Lung (tissue), 12 donors: Measurements from ENCODE around the gene TENM4. TPM values are rescaled to one million over a fixed set of nuclear protein-coding genes. Genes with fewer than 3 reads are reported as not detected.

Source experiments
- ATAC-seq: fragments of 200-7000 bp; cut with Tn5 transposase; one replicate; pipeline ENCODE4 v1.9.1; 2020; ENCODE audit warnings: moderate number of reproducible peaks; ENCODE audit not compliant: insufficient read depth, low FRiP score
- DNase-seq, 3 donors: peaks; one replicate each; pipeline ENCODE4 v3.0.0-alpha.2; 2013 to 2017
- H3K27ac ChIP-seq, 2 donors: one replicate each; pipeline ENCODE4 v1.5.1; 2013; ENCODE audit warnings: mild to moderate bottlenecking in 2 of 2, moderate library complexity in 2 of 2, control low read depth in 1 of 2, inconsistent platforms in 1 of 2, low read depth in 1 of 2, low read length in 1 of 2
- H3K27me3 ChIP-seq, 3 donors: one replicate each; pipeline ENCODE4 v1.5.1; 2013; ENCODE audit warnings: low read length in 2 of 3; ENCODE audit not compliant: control insufficient read depth in 3 of 3, insufficient read depth in 3 of 3
- H3K36me3 ChIP-seq, 4 donors: one replicate each; pipeline ENCODE4 v1.5.1; 2013; ENCODE audit warnings: low read length in 4 of 4, mild to moderate bottlenecking in 1 of 4, moderate library complexity in 1 of 4; ENCODE audit not compliant: control insufficient read depth in 4 of 4, insufficient read depth in 4 of 4
- H3K4me1 ChIP-seq, 5 donors: one replicate each; pipeline ENCODE4 v1.5.1; 2013; ENCODE audit warnings: low read length in 5 of 5, mild to moderate bottlenecking in 2 of 5, moderate library complexity in 1 of 5; ENCODE audit not compliant: control insufficient read depth in 5 of 5, insufficient read depth in 5 of 5
- H3K4me3 ChIP-seq: one replicate; pipeline ENCODE4 v1.5.1; 2013; ENCODE audit warnings: mild to moderate bottlenecking, control low read depth, moderate library complexity
- H3K9ac ChIP-seq, 2 donors: one replicate each; pipeline ENCODE4 v1.5.1; 2013; ENCODE audit warnings: low read length in 2 of 2, control low read depth in 1 of 2; ENCODE audit not compliant: insufficient read depth in 1 of 2
- H3K9me3 ChIP-seq, 4 donors: one replicate each; pipeline ENCODE4 v1.5.1; 2013; ENCODE audit warnings: low read length in 3 of 4, mild to moderate bottlenecking in 1 of 4, moderate library complexity in 1 of 4; ENCODE audit not compliant: control insufficient read depth in 4 of 4, insufficient read depth in 3 of 4
- CTCF ChIP-seq: IDR thresholded peaks from 2 replicates; pipeline ENCODE4 v1.5.1; 2012; ENCODE audit warnings: mild to moderate bottlenecking; ENCODE audit errors: control extremely low read depth, extremely low read depth
- WGBS, 2 donors: extraction: QIAGEN DNeasy Blood & Tissue Kit; methylation state at CpG; one replicate each; pipeline ENCODE4 v1.1.7; 2013; 5-methylcytosine and 5-hydroxymethylcytosine counted together
- polyA plus RNA-seq, 2 donors: library from polyadenylated mRNA; stranded (reverse); fragments of 200-250 nt; gene quantifications; one replicate each; pipeline ENCODE4 v1.2.1, GENCODE V29; 2013
- total RNA-seq, 2 donors: library from RNA; depleted of rRNA in 1 of 2; stranded (reverse); fragments of >200 nt in 1 of 2; gene quantifications; one replicate each; pipeline ENCODE4 v1.2.1, GENCODE V29; 2014 to 2021
- donor health status: control.
- donor health status: control.
- donor health status: Bipolar disorder and iron deficiency.
- donor health status: healthy.
- donor health status: DM: yes; HTN: yes; CAD: no.

TENM4 gene
- total and polyA plus RNA-seq, 4 donors: 0.28 to 16.4 (median 3.2) TPM

GRCh38 chr11:78941226-78941851, 499.5 kb downstream of the TENM4 start:
- Histone ChIP-seq H3K4me1 (peaks cover 0 to 45% (median 16%) of the 10 kb centered on the region in 5 donors), H3K27me3 (peaks cover 0 to 3% (median 0%) of the 10 kb centered on the region in 3 donors), H3K9ac (no peak overlapping the region), H3K9me3 (peaks cover 0 to 3% (median 0%) of the 10 kb centered on the region in 4 donors), H3K36me3 (no peaks in the 10 kb centered on the region), H3K27ac (no peak overlapping the region), H3K4me3 (no peak overlapping the region)
- ATAC-seq: no peak
- peak; percentile 83 to 95 (median 89) for DNase-seq
- WGBS, 2 donors: 69 to 77% methylated on average over 10 of the region's 10 CpGs
- no peak for TF ChIP-seq CTCF

DNA sequence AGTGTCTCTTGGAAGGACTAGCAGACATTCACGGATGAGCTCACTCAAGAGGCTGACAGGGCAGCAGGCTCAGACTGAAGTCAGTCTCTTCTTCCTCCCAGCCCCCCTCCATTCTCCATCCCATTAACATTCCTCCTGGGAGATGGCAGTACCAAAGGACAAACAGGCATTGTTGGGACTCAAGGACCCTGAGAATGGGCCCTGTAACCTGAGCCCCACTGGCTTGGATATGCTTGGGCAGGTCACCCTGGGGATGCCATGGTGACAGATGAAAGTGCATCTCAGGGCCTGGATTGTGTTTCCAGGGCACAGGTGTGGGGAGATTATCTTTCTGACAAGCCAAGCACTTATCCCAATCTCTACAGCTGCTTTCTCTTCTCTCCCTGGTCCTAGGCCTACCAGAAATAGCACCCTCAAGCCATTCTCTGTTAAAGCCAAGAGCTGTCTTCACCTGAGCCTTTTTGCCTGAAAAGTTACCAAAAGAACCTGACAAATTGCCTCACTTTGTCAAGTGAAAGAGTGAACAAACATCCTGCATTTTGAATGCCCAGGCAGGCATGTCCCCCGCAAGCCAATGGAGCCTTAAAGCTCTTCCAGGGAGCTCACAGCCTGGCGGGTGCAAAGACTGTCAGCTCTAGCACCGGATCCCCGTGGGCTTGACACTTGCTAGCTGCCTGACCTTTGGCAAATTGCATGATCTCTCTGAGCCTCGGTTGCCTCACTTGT, 500.2 kb downstream of the TENM4 start:
- WGBS, 2 donors: 68 to 70% methylated on average over 6 of the region's 6 CpGs
- no peak for TF ChIP-seq CTCF
- ATAC-seq: no peak
- Histone ChIP-seq H3K9me3 (no peaks in the 10 kb centered on the region), H3K36me3 (no peaks in the 10 kb centered on the region), H3K4me1 (peaks cover 0 to 45% (median 17%) of the 10 kb centered on the region in 5 donors), H3K4me3 (no peak overlapping the region), H3K27ac (no peak overlapping the region), H3K9ac (no peak overlapping the region), H3K27me3 (peaks cover 0 to 3% (median 0%) of the 10 kb centered on the region in 3 donors)
- DNase-seq: no peak

DNA sequence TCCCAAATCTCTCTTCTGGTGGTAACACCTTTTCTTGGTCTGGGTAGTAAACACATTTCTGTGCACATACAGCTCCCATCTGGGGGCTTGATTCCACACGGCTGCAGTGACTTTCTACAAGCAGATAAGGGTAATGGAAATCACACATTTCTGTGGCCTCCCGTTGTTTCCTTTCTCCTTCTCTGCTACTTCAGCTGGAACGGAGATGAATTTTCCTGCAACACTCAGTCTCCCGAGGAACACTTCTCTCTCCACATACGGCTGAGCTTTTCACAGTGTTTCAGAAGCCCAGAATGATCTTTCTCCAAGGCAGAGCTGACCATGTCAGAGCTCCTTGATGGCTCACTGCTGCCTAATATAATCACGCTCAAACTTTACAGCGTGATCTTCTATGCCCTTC, 501.9 kb downstream of the TENM4 start:
- Histone ChIP-seq H3K9me3 (no peaks in the 10 kb centered on the region), H3K9ac (no peak overlapping the region), H3K27me3 (peaks cover 0 to 3% (median 0%) of the 10 kb centered on the region in 3 donors), H3K4me3 (no peak overlapping the region), H3K36me3 (no peaks in the 10 kb centered on the region), H3K4me1 (peaks cover 0 to 39% (median 12%) of the 10 kb centered on the region in 5 donors), H3K27ac (no peak overlapping the region)
- no peak for TF ChIP-seq CTCF
- ATAC-seq (no peak), DNase-seq (peak in 1 of 3 donors; percentile 53)
- WGBS, 2 donors: 60% methylated on average over 7 of the region's 7 CpGs
